Measurements from ENCODE around the gene P2RX3.

P2RX3 gene

GRCh38 chr11:57374966-57375365, 36.8 kb downstream of the P2RX3 start:
- TF ChIP-seq ZNF274 (IDR thresholded peaks at IDR 0.05; ENCODE audit: low read depth, low read length): no peak
- H3K4me3 ChIP-seq (ENCODE audit: low read length): no peak overlapping the region

GRCh38 chr11:57375490-57375889, 37.3 kb downstream of the P2RX3 start:
- TF ChIP-seq ZNF274 (IDR thresholded peaks at IDR 0.05; ENCODE audit: low read depth, low read length): no peak
- H3K4me3 ChIP-seq (ENCODE audit: low read length): no peak overlapping the region

- H3K4me3 ChIP-seq (ENCODE audit: low read length): no peak overlapping the region
- no peak for TF ChIP-seq ZNF274 (IDR thresholded peaks at IDR 0.05; ENCODE audit: low read depth, low read length)
Measured at GRCh38 chr11:57376095-57377090, 38.2 kb downstream of the P2RX3 start.

GRCh38 chr11:57377107-57377506, 39.0 kb downstream of the P2RX3 start:
- H3K4me3 ChIP-seq (ENCODE audit: low read length): no peak overlapping the region
- TF ChIP-seq ZNF274 (IDR thresholded peaks at IDR 0.05; ENCODE audit: low read depth, low read length): no peak

- no peak overlapping the region for H3K4me3 ChIP-seq (ENCODE audit: low read length)
- TF ChIP-seq ZNF274 (IDR thresholded peaks at IDR 0.05; ENCODE audit: low read depth, low read length): no peak
Measured at GRCh38 chr11:57378186-57378585, 40.0 kb downstream of the P2RX3 start.

GRCh38 chr11:57379732-57380131, 41.6 kb downstream of the P2RX3 start:
- H3K4me3 ChIP-seq (ENCODE audit: low read length): no peak overlapping the region

GRCh38 chr11:57380975-57381374, 42.8 kb downstream of the P2RX3 start, which contains the start of gene PRG3:
Gene PRG3 (minus strand): TSS chr11:57381150. CDS start chr11:57380708, 442 bp downstream.
- H3K4me3 ChIP-seq (ENCODE audit: low read length): no peak within 1 kb of the TSS
- TF ChIP-seq ZNF274 (IDR thresholded peaks at IDR 0.05; ENCODE audit: low read depth, low read length): no peak

More at GRCh38 chr11:57379732-57380131, 41.6 kb downstream of the P2RX3 start:
- no peak for TF ChIP-seq ZNF274 (IDR thresholded peaks at IDR 0.05; ENCODE audit: low read depth, low read length)

- H3K4me3 ChIP-seq (ENCODE audit: low read length): no peak overlapping the region
- no peak for TF ChIP-seq ZNF274 (IDR thresholded peaks at IDR 0.05; ENCODE audit: low read depth, low read length)
Measured at GRCh38 chr11:57386178-57386940, 48.2 kb downstream of the P2RX3 start.

- TF ChIP-seq ZNF274 (IDR thresholded peaks at IDR 0.05; ENCODE audit: low read depth, low read length): no peak
- H3K4me3 ChIP-seq (ENCODE audit: low read length): no peak overlapping the region
Measured at GRCh38 chr11:57387289-57388030, 49.3 kb downstream of the P2RX3 start.

- H3K4me3 ChIP-seq (ENCODE audit: low read length): no peak within 1 kb of the TSS
- no peak for TF ChIP-seq ZNF274 (IDR thresholded peaks at IDR 0.05; ENCODE audit: low read depth, low read length)
Measured at GRCh38 chr11:57390535-57390934, 52.4 kb downstream of the P2RX3 start, which contains the start of gene PRG2. Gene PRG2 (minus strand): TSS chr11:57390650. CDS start chr11:57389944, 706 bp downstream.

- H3K4me3 ChIP-seq (ENCODE audit: low read length): no peak overlapping the region
- TF ChIP-seq ZNF274 (IDR thresholded peaks at IDR 0.05; ENCODE audit: low read depth, low read length): no peak
Measured at GRCh38 chr11:57391111-57391510, 53.0 kb downstream of the P2RX3 start.

GRCh38 chr11:57391539-57391938, 53.4 kb downstream of the P2RX3 start:
- H3K4me3 ChIP-seq (ENCODE audit: low read length): no peak overlapping the region
- no peak for TF ChIP-seq ZNF274 (IDR thresholded peaks at IDR 0.05; ENCODE audit: low read depth, low read length)

- H3K4me3 ChIP-seq (ENCODE audit: low read length): no peak overlapping the region
- no peak for TF ChIP-seq ZNF274 (IDR thresholded peaks at IDR 0.05; ENCODE audit: low read depth, low read length)
Measured at GRCh38 chr11:57392066-57392762, 54.1 kb downstream of the P2RX3 start.
